LoVo (cell line): Measurements from ENCODE around the gene CCDC188.

Experiments used
- DNase-seq: peaks from one replicate; pipeline ENCODE4 v3.0.0-alpha.2; 2016; ENCODE audit warnings: low spot score

The CCDC188 gene

DNA sequence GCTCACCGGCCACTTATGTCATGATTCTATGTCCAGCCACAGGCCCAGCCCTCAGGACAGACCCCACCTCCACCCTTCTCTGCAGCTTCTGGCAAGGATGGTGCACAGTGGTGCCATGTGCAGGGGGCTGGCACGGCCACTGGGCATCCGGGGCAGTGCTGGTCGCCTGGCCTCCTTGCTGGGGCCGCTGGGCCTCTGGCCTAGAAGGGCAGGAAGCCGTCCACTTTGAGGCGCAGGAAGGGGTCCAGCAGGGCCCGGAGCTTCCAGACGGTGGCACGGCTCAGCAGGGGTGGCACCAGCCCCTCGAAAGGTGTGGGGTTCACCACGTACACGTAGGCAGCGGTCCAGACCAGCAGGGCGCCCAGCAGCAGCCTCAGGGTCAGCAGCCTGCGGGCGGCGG, 2.4 kb downstream of the CCDC188 start:
- DNase-seq = no peak

GRCh38 chr22:20147237-20147988, 3.4 kb downstream of the CCDC188 start:
- no peak for DNase-seq

GRCh38 chr22:20146777-20147176, 4.1 kb downstream of the CCDC188 start:
- DNase-seq = no peak

- no peak for DNase-seq
These were observed 5.0 kb downstream of the CCDC188 start for GRCh38 chr22:20145832-20146223.

GRCh38 chr22:20145206-20145831, 5.5 kb downstream of the CCDC188 start:
- no peak for DNase-seq

- no peak for DNase-seq
These were observed 6.8 kb downstream of the CCDC188 start for GRCh38 chr22:20143883-20144665.

GRCh38 chr22:20142711-20143621, 7.9 kb downstream of the CCDC188 start:
- no peak for DNase-seq

GRCh38 chr22:20141186-20142077, 9.4 kb downstream of the CCDC188 start:
- no peak for DNase-seq

DNA sequence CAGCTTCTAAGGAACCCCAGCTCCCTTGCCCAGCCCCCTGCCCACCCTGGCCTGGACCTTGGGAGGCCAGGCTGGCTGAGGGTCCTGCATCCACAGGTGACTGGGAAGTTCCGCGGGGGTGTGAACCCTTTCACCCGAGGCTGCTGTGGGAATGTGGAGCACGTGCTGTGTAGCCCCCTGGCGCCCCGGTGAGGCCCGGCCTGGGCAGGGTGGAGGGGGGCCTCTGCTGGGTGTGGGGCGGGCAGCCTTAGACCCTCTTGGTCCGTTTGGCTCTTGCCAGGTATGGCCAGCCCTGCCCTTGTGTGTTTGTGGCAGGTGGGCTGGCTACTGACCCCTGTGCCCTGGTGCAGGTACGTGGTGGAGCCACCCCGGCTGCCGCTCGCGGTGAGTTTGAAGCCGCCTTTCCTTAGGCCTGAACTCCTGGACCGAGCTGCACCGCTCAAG, 10.3 kb downstream of the CCDC188 start:
- DNase-seq = no peak

- no peak for DNase-seq
These were observed 10.8 kb downstream of the CCDC188 start for GRCh38 chr22:20140107-20140445.

- no peak for DNase-seq
These were observed 11.3 kb downstream of the CCDC188 start for GRCh38 chr22:20139391-20140106.

GRCh38 chr22:20138868-20139267, 12.0 kb downstream of the CCDC188 start:
- DNase-seq = no peak

DNA sequence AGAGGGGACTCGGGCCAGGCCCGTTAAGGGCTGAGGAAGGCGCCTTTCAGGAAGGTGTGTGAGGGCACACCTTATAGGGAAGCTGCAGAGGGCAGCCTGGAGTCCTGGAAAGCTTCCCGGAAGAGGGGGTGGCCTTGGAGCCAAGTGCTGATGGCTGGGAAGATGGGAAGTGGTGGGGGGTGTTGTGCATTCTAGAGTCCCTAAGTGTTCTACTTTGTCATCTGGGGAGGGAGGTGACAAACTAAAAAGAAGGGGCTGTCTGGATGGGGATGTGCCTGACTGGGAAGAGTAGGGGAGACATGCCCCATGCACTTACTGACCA, 12.5 kb downstream of the CCDC188 start:
- no peak for DNase-seq

GRCh38 chr22:20137671-20138416, 13.0 kb downstream of the CCDC188 start:
- no peak for DNase-seq

GRCh38 chr22:20137113-20137512, 13.7 kb downstream of the CCDC188 start:
- no peak for DNase-seq

DNA sequence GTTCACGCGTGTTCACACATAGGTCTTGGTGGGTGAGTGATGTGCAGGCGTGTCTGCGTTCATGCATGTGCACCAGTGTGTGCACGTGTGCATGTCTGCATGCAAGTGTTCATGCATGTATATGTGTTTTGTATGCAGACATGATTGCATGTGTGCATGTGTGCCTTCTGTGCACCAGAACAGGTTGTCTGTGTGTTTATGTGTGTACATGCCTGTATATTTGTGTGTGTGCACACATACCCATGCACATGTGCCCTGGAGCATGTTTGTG, 14.3 kb downstream of the CCDC188 start:
- no peak for DNase-seq

- DNase-seq = no peak
These were observed 14.9 kb downstream of the CCDC188 start for GRCh38 chr22:20135806-20136602.

- DNase-seq = no peak
These were observed 15.6 kb downstream of the CCDC188 start for GRCh38 chr22:20135265-20135664.

- no peak for DNase-seq
These were observed 16.8 kb downstream of the CCDC188 start for GRCh38 chr22:20133930-20134549.
